ENCODE results near the gene TBL3.

TBL3 gene

DNA sequence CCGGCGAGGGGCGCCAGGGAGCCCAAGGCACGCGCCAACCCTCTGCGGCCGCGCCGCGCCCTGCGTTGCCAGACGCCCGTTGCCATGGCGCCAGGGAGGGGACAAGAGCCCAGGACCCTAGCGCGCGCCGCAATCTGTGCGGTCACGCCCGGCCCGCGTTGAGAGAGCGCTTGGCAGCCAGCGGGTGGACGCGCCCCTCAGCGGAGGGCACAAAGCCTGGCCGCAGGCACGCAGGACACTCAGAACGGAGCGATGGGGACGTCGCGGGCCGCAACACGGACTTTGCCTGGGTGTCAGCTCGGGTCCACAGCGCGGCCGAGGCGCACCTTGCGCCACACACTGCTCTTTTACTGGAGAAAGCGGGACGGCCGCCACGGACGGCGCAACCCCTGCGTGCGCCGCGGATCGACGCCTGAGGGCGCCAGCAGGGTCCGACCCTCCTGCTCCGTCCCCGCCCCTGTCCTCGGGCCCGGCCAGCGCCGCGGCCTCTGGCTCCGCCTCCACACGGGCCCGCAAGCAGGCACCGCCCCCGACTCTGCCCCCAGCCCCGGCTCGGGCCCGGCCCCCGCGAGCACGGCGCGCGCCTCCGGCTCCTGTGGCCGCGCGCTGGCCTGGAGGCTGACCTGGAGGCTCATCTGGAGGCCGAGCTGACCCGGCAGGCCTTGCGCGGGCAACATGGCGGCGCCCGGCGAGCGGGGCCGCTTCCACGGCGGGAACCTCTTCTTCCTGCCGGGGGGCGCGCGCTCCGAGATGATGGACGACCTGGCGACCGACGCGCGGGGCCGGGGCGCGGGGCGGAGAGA, 11.9 kb downstream of the TBL3 start, which contains the start of gene GFER (continued):
- TF ChIP-seq ZNF510 (tag by site-specific recombination; IDR thresholded peaks at IDR 0.05; ENCODE audit: insufficient replicate concordance) (no peak), ZBTB17 (tag by site-specific recombination; IDR thresholded peaks at IDR 0.05) (peak; percentile 94), ZSCAN23 (tag by site-specific recombination; IDR thresholded peaks at IDR 0.05) (no peak), ZNF404 (tag by site-specific recombination; IDR thresholded peaks at IDR 0.05) (no peak), ZNF571 (tag by site-specific recombination; IDR thresholded peaks at IDR 0.05) (no peak), GLI4 (tag by site-specific recombination; IDR thresholded peaks at IDR 0.05) (no peak), ZNF2 (tag by site-specific recombination; IDR thresholded peaks at IDR 0.05) (peak; percentile 69), MEIS1 (CRISPR knock-in tag; IDR thresholded peaks at IDR 0.05; ENCODE audit: borderline replicate concordance) (no peak), ZNF48 (tag by site-specific recombination; IDR thresholded peaks at IDR 0.05) (no peak), ZBTB7A (tag by site-specific recombination; IDR thresholded peaks at IDR 0.05; ENCODE audit: low read depth) (peak; percentile 59; the same call in 1 of the 2 replicates), HOXA7 (CRISPR knock-in tag; IDR thresholded peaks at IDR 0.05; ENCODE audit: borderline replicate concordance) (no peak), ZNF221 (tag by site-specific recombination; IDR thresholded peaks at IDR 0.05; ENCODE audit: borderline replicate concordance) (no peak), ZNF785 (tag by site-specific recombination; IDR thresholded peaks at IDR 0.05) (peak; percentile 91), ZBTB20 (tag by site-specific recombination; IDR thresholded peaks at IDR 0.05) (peak; percentile 76; the same call in 1 of the 2 replicates), ZNF112 (tag by site-specific recombination; IDR thresholded peaks at IDR 0.05) (no peak), ZNF157 (tag by site-specific recombination; IDR thresholded peaks at IDR 0.05) (no peak), REPIN1 (tag by site-specific recombination; IDR thresholded peaks at IDR 0.05; ENCODE audit: low read depth) (no peak; the same call in 1 of the 2 replicates), EGR2 (tag by site-specific recombination; IDR thresholded peaks at IDR 0.05; ENCODE audit: low read depth) (no peak), ZNF155 (tag by site-specific recombination; IDR thresholded peaks at IDR 0.05) (no peak), SETDB1 (IDR thresholded peaks at IDR 0.05; ENCODE audit: insufficient read length, low read length) (no peak), ZXDB (tag by site-specific recombination; IDR thresholded peaks at IDR 0.05) (peak; percentile 73)
- TF ChIP-seq, protein P1, sequence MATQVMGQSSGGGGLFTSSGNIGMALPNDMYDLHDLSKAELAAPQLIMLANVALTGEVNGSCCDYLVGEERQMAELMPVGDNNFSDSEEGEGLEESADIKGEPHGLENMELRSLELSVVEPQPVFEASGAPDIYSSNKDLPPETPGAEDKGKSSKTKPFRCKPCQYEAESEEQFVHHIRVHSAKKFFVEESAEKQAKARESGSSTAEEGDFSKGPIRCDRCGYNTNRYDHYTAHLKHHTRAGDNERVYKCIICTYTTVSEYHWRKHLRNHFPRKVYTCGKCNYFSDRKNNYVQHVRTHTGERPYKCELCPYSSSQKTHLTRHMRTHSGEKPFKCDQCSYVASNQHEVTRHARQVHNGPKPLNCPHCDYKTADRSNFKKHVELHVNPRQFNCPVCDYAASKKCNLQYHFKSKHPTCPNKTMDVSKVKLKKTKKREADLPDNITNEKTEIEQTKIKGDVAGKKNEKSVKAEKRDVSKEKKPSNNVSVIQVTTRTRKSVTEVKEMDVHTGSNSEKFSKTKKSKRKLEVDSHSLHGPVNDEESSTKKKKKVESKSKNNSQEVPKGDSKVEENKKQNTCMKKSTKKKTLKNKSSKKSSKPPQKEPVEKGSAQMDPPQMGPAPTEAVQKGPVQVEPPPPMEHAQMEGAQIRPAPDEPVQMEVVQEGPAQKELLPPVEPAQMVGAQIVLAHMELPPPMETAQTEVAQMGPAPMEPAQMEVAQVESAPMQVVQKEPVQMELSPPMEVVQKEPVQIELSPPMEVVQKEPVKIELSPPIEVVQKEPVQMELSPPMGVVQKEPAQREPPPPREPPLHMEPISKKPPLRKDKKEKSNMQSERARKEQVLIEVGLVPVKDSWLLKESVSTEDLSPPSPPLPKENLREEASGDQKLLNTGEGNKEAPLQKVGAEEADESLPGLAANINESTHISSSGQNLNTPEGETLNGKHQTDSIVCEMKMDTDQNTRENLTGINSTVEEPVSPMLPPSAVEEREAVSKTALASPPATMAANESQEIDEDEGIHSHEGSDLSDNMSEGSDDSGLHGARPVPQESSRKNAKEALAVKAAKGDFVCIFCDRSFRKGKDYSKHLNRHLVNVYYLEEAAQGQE (tag by site-specific recombination; IDR thresholded peaks at IDR 0.05) = no peak
- TF ChIP-seq, protein P2, sequence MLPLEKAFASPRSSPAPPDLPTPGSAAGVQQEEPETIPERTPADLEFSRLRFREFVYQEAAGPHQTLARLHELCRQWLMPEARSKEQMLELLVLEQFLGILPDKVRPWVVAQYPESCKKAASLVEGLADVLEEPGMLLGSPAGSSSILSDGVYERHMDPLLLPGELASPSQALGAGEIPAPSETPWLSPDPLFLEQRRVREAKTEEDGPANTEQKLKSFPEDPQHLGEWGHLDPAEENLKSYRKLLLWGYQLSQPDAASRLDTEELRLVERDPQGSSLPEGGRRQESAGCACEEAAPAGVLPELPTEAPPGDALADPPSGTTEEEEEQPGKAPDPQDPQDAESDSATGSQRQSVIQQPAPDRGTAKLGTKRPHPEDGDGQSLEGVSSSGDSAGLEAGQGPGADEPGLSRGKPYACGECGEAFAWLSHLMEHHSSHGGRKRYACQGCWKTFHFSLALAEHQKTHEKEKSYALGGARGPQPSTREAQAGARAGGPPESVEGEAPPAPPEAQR (tag by site-specific recombination; IDR thresholded peaks at IDR 0.05) = no peak
- TF ChIP-seq, protein P3, sequence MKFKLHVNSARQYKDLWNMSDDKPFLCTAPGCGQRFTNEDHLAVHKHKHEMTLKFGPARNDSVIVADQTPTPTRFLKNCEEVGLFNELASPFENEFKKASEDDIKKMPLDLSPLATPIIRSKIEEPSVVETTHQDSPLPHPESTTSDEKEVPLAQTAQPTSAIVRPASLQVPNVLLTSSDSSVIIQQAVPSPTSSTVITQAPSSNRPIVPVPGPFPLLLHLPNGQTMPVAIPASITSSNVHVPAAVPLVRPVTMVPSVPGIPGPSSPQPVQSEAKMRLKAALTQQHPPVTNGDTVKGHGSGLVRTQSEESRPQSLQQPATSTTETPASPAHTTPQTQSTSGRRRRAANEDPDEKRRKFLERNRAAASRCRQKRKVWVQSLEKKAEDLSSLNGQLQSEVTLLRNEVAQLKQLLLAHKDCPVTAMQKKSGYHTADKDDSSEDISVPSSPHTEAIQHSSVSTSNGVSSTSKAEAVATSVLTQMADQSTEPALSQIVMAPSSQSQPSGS (tag by site-specific recombination; IDR thresholded peaks at IDR 0.05; ENCODE audit: low read depth) = no peak
- TF ChIP-seq, protein P4, sequence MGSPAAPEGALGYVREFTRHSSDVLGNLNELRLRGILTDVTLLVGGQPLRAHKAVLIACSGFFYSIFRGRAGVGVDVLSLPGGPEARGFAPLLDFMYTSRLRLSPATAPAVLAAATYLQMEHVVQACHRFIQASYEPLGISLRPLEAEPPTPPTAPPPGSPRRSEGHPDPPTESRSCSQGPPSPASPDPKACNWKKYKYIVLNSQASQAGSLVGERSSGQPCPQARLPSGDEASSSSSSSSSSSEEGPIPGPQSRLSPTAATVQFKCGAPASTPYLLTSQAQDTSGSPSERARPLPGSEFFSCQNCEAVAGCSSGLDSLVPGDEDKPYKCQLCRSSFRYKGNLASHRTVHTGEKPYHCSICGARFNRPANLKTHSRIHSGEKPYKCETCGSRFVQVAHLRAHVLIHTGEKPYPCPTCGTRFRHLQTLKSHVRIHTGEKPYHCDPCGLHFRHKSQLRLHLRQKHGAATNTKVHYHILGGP (tag by site-specific recombination; IDR thresholded peaks at IDR 0.05) = no peak
- TF ChIP-seq, protein P5, sequence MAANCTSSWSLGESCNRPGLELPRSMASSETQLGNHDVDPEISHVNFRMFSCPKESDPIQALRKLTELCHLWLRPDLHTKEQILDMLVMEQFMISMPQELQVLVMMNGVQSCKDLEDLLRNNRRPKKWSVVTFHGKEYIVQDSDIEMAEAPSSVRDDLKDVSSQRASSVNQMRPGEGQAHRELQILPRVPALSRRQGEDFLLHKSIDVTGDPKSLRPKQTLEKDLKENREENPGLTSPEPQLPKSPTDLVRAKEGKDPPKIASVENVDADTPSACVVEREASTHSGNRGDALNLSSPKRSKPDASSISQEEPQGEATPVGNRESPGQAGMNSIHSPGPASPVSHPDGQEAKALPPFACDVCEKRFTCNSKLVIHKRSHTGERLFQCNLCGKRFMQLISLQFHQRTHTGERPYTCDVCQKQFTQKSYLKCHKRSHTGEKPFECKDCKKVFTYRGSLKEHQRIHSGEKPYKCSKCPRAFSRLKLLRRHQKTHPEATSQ (tag by site-specific recombination; IDR thresholded peaks at IDR 0.05) = no peak; the same call in 1 of the 2 replicates
- TF ChIP-seq, protein P6, sequence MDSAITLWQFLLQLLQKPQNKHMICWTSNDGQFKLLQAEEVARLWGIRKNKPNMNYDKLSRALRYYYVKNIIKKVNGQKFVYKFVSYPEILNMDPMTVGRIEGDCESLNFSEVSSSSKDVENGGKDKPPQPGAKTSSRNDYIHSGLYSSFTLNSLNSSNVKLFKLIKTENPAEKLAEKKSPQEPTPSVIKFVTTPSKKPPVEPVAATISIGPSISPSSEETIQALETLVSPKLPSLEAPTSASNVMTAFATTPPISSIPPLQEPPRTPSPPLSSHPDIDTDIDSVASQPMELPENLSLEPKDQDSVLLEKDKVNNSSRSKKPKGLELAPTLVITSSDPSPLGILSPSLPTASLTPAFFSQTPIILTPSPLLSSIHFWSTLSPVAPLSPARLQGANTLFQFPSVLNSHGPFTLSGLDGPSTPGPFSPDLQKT (IDR thresholded peaks at IDR 0.05; ENCODE audit: borderline replicate concordance, low read depth, low read length) = no peak
- TF ChIP-seq, protein P7, sequence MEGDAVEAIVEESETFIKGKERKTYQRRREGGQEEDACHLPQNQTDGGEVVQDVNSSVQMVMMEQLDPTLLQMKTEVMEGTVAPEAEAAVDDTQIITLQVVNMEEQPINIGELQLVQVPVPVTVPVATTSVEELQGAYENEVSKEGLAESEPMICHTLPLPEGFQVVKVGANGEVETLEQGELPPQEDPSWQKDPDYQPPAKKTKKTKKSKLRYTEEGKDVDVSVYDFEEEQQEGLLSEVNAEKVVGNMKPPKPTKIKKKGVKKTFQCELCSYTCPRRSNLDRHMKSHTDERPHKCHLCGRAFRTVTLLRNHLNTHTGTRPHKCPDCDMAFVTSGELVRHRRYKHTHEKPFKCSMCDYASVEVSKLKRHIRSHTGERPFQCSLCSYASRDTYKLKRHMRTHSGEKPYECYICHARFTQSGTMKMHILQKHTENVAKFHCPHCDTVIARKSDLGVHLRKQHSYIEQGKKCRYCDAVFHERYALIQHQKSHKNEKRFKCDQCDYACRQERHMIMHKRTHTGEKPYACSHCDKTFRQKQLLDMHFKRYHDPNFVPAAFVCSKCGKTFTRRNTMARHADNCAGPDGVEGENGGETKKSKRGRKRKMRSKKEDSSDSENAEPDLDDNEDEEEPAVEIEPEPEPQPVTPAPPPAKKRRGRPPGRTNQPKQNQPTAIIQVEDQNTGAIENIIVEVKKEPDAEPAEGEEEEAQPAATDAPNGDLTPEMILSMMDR (tag by site-specific recombination; IDR thresholded peaks at IDR 0.05) = peak; percentile 91

Data from HEK293 (cell line).